HG02885 (cell line): Measurements from ENCODE around the gene HMGN5.
A peak's percentile ranks its signal among the peaks of the same experiment; 100 is the strongest.

ENCODE experiments used
- ATAC-seq: cut with Tn5 transposase; IDR thresholded peaks from one replicate; pipeline ENCODE4 v1.9.1; 2021; ENCODE audit warnings: mild to moderate bottlenecking; ENCODE audit not compliant: unreplicated experiment, poor library complexity

Gene HMGN5, protein sequence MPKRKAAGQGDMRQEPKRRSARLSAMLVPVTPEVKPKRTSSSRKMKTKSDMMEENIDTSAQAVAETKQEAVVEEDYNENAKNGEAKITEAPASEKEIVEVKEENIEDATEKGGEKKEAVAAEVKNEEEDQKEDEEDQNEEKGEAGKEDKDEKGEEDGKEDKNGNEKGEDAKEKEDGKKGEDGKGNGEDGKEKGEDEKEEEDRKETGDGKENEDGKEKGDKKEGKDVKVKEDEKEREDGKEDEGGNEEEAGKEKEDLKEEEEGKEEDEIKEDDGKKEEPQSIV

DNA sequence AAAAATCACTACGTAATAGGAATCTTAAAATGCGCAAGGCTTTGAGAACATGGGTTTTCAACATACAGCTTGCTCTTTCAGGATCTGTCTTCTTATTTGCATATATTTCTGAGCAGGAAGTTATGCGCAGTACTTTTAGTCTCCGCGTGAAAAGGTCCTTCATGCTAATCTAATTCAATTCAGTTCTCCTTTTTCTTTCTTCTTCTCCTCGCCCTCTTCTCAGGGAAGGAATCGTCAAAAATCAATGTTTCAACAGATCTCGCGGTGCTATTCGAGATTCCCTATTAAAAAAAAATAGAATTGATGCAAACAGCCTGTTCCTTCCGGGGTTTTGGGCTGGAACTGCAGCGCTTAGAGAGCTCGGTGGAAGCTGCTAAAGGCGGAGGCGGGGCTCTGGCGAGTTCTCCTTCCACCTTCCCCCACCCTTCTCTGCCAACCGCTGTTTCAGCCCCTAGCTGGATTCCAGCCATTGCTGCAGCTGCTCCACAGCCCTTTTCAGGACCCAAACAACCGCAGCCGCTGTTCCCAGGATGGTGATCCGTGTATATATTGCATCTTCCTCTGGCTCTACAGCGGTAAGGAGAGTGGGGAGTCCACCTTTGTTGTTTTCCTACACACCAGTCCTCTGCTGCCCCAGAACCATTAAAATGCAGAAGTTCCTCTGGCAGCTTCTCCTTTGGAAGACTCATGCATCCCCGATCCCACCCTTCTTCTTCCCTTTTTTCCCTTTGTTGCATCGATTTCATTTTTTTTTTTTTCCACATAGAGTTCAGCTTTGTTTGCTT lies at the start of gene HMGN5, which contains the start of gene SH3BGRL:
Gene HMGN5 (minus strand): TSS at position 243 of the 785 bp plus-strand sequence. CDS start 80,364 bp downstream, outside the sequence.
Gene SH3BGRL (plus strand): TSS at position 432 of the 785 bp plus-strand sequence. CDS start 99 bp downstream, at position 531.
- ATAC-seq, result peak; percentile 92

DNA sequence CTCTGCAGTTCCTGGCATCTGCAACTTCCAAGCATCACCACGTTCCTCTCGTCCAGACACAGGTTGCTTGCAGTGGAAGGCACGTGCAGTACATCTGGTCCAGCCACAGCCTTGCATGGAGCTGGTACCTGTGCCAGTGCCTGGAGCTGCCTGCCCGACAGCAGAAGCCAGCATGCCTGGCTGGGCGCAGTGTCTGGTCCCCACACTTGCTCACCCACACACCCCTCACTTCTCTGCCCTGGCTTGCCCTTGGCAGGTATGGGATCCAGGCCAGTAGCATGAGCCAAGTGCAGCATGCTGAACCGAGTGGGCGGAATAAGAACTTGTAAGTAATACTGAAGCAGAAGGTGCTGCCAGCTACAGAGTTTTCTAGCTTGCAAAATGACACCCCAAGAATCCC lies 40.0 kb upstream of the HMGN5 start:
- ATAC-seq, result no peak

DNA sequence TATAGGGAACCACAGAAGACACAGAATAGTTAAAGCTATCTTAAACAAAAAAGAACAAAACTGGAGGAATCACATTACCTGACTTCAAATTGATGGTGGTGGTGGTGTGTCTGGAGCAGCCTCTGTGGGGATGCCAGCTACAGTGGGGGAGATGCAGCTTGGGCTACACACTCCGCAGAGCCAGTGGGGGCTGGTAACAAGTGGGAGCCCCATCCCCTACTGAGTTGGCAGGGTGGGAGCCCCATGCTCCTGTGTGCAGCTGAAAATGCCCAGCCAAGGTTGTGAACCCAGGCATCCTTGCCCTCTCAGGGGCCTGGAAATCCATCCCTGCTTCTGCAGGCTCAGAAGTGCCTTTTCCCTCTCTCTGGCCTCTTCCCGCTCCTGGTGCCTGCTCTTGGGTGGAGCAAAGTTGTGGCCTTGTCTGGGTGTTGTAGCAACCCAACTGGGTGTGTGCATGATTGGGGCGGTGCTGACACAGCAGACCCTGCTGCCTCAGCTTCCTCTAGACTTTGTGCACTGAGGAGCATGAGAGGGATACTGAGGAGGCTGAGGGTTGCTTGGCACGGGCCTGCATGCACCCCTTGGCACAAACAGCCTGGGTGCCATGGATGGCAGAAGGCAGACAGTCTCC lies 39.1 kb upstream of the HMGN5 start:
- no peak for ATAC-seq

DNA sequence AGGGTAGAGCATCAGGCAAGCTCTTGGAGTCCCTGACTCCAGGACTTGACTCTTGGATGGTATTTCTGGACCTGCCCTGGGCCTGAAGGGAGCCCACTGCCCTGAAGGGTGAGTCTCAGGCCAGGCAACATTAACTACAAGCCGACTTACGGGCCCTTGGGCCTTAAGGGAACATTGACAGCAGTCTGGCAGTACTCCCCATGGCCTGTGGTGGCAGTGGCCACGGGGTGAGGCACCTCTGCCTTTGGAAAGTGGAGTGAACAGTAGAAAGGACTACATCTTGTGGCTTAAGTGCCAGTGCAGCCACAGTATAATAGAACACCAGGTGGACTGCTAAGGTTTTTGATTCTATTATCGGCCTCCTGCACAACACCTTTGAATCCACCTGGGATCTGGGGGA lies 36.5 kb upstream of the HMGN5 start:
- no peak for ATAC-seq

DNA sequence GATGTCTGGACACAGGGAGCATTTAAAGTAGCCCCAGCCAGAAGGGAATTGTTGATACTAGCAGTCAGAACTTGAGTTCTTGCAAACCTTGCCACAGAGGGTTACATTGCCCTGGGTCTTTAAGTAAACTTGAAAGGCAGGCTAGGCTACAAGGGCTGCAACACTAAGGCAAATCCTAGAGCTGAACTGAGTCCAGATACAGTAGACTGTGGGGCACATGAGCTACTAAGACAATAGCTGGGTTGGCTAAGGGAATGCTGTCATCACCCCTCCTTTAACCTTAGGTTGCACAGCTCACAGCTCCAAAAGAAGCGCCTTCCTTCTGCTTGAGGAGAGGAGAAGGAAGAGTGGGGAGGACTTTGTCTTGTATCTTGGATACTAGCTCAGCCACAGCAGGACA lies 35.8 kb upstream of the HMGN5 start:
- ATAC-seq, result no peak

DNA sequence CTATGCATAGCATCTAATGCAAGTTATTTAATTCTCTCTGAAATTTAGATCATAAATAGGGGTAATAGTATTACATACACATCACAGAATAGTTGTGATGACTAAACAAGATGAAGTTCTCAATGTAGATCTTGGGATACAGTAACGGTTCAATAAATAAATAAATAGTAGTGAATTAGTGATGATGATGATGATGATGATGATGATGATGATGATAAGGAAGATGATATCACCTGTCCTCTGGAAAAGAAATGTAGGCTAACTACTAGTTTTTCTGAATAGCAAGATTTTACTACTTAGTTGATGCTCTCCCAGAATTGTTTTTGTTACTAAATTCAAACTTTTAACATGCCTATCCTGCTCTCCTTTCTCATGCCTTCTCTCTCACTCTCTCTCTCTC lies 30.5 kb upstream of the HMGN5 start:
- ATAC-seq, result no peak

DNA sequence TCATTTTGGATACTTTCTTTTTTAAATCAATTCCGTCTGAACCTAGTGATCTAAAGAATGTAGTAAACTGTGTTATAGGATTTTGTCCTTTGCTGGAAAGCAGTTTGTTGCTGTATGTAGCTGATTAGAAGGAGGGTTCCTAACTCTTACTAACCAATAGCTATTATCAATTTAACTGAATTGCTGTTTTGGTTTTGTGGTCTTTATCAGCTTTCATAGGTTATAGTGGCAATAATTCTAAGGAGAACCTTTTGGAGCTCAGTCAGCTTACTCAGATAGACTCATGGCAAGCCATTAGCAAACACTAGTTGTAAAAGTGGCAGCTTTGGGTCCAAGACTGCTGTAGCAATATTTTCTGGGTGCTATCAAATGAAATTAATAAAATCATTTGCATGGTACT lies 29.8 kb upstream of the HMGN5 start:
- no peak for ATAC-seq

DNA sequence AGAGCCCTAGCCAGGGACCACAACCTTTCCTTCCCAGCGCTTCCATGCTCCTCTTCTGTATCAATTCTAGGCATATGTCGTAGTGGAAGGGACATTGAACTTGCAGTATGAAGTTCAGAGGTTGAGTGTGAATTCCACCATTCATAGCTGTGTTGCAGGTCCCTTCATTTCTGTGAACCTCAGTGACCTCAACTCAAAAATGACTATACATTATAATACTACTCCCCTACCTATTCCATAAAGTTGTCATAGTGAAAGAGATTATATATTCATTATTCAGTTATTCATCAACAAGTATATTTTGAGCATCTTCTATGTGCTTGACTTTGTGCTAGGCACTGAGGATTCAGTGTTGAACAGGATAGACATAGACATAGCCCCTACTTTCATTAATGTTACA lies 28.2 kb upstream of the HMGN5 start:
- no peak for ATAC-seq

DNA sequence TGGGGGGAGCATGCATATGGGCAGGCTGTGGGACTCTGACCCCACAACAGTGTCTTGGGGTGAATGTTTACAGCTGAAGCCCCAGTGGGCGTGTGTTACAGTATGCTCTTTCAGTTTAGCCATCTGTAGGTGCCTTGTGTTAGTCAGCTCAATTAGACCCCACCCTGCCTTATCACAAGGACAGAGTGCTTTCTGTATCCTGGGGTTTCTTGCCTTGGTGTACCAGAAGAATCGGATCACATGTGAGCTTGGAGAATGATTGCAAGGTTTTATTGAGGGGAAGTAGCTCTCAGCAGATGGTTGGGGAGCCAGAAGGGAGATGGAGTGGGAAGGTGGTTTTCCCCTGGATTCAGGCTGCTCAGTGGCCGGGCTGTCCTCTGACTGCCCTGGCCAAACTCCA lies 27.5 kb upstream of the HMGN5 start:
- ATAC-seq, result no peak

DNA sequence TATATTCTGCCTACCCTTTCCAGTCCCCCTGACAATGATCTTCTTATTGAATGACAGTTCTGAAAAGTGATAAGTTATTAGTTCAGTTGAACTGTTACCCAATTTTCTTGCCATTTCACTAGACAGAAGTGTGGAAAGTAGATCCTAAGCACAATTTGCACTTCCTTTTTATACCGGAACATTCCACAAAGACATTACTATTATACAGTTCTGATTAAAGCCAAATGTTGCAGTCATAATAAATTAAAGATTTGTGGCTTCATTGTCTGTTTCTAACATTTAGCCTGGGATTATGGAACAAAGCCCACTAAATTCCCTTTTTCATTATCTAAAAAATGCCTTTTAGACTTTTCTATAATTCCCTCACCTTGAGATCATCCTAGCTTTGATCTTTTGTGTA lies 14.0 kb upstream of the HMGN5 start:
- ATAC-seq, result no peak

DNA sequence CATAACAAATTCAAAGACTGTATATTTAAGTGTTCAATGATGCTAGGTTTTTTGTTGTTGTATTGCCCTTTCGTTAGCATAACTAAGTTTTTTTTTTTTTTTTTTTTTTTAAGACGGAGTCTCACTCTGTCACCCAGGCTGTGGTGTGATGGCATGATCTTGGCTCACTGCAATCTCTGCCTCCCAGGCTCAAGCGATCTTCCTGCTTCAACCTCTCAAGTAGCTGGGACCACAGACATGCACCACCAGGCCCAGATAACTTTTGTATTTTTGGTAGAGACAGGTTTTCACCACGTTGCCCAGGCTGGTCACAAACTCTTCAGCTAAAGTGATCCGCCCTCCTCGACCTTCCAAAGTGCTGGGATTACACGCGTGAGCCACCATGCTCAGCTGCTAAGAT lies 7.2 kb upstream of the HMGN5 start:
- ATAC-seq, result no peak

DNA sequence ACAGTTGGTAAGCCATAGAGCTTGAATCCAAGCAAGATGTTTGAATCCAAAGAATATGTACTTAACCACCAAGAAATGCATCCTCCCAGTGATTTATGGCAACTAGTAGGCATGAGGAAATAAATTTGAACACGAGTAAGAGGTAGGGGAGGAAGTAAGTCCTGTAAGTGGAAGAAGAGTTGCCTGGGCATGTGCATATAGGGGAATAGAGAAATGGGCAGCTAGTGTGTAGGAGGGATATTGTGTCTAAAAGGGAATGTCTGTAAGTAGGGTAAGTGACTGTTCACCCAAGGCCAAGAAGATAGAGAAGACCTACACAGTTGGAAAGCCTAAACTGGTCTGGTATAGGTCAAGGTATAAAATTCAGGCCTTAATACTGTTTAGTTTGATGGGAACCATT lies 4.8 kb upstream of the HMGN5 start:
- no peak for ATAC-seq

DNA sequence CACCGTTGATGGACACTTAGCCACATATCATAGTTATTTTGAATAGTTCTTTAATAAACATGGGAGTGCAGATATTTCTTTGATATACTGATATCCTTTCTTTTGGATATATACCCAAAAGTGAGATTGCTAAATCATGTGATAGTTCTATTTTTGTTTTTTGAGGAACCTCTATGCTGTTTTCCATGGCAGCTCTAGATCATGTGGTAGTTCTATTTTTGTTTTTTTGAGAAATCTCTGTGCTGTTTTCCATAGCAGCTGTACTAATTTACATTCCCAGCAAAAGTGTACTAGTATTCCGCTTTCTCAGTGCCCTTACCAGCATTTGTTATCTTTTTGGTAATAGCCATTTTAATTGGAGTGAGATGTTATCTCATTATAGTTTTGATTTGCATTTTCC lies 3.8 kb upstream of the HMGN5 start:
- no peak for ATAC-seq

DNA sequence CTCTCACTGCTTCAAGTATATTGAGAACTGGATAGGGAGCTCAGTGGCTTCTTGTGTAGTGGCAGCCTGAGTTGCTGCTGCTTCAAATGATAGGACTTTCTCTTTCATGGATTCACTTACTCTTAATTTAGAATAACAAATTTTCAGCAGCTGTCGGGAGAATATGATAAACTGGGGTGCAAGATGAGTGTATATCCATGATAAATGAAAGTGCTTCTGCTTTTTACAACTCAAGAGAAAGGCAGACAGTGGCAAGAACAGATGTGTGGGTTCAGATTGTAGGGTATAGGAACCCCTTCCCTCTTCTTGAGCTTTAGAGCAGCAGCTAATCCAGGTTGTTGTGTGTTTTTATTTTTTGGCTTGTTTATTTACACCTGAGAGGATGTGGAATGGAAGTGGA lies 1.2 kb upstream of the HMGN5 start:
- no peak for ATAC-seq

DNA sequence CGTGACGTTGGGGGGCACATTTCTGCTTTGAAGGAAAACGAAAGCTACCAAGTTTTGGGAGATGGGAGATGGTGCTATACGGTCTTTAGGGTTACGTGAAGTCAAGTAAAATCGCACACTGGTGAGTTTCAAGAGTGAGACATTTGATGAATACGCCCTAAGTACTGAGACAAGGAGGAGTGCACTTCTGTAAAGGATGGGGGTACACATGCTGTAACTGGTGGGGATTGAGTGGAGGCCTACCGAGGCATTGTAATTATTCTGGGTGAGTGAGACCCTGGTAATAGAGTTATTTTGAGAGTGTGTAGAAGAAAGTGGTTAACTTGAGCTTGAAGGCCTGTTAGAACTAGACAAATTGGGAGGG lies 725 bp upstream of the HMGN5 start:
- peak; percentile 24 for ATAC-seq

DNA sequence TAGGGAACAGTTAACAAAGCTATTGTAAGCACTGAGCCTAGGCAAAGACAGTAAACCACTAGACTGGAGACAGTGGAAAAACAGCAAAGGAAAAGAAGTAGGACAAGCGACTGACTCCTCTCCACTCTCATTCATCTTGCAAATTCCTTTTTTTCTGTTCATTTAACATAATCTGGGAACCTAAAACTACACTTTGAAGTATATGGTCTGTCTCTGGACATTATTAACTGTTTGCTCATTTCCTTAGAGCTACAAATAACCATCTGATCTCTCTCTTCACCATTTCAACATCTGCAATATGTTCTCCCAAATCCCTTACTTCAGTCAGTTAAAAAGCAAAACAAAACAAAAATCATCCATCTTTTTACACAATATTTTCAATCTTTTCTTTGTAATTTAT lies 642 bp downstream of the HMGN5 start:
- ATAC-seq, result no peak

DNA sequence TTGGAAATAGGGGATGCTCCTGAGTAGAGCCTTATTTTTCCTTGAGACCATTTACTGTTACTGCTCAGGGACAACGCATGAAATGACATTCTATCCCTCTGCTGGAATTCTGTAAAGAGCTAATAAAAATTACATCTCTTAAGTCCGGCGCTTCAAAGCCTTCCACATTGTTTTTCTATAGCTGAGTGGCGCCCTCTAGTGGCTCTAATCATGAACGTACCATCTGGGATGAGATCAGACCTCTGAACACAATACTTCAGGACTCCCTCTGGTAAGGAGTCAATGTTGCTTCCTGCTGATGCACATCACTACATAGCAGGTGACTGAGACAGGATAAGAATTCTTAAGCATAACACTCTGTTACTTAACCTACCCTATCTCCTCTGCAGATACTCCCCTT lies 6.0 kb downstream of the HMGN5 start:
- ATAC-seq, result peak; percentile 98

DNA sequence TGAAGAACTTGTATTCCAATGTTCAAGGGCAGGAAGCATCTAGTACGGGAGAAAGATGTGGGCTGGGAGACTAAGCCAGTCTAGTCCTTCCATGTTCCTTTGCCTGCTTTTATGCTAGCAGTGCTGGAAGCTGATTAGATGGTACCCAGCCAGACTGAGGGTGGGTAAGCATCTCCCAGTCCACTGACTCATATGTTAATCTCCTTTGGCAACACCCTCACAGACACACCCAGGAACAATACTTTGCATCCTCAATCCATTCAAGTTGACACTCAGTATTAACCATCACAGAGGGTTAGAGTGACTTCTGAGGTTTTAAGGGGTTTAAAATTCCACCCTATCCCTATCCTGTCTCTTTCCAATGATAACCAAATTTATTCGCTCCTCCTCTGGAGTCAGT lies 6.5 kb downstream of the HMGN5 start:
- ATAC-seq, result no peak

DNA sequence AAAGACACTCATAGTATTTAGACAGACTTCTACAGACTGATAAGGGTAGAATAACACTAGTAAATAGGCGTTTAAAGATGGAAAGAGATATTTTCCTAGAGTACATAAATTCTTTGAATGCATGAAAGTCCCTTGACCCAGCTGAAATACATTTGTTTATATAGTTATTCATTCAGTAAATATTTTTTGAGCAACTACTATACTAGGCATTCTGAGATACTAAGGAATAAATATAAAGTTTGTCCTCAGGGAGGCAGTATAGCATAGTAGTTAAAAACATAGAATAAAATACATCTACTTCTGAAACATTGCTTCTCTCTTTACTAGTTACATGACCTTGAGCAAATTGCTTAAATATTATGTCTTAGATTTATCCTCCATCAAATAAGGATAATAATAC lies 27.4 kb downstream of the HMGN5 start:
- peak; percentile 75 for ATAC-seq

DNA sequence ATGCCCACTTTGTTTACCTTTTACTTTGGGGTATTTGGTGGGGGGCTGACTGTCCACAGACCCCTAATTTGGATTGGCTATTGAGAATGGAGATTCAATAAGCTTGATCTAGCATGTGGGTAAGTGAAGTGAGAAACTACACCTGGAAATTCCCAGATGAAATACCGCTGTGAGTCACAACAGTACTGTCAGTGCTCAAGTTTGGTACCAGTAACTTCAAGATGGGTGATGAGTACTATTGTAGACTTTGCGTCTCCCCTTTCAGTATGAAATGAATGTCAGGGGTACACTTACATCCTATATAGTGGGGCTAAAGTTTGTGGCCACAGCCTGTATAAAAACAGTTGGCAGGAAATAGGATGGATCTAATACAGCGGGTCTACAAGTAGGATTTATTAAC lies 33.3 kb downstream of the HMGN5 start:
- no peak for ATAC-seq
